HepG2 (cell line): ENCODE measurements around the gene UBTF. TPM values are rescaled to one million over a fixed set of nuclear protein-coding genes. Genes with fewer than 3 reads are reported as not detected.

Experiments used
- ETV5 ChIP-seq: IDR thresholded peaks from 2 replicates; pipeline ENCODE4 v1.6.1; 2018; ENCODE audit warnings: missing biosample characterization, missing genetic modification reagents, inconsistent platforms, borderline replicate concordance
- FOXM1 ChIP-seq: sonication (generic); formaldehyde crosslinking; IDR thresholded peaks from 2 replicates; pipeline ENCODE4 v1.5.0; 2020; ENCODE audit warnings: missing genetic modification reagents
- GABPB1 ChIP-seq: IDR thresholded peaks from 2 replicates; pipeline ENCODE4 v1.6.1; 2016; ENCODE audit warnings: mild to moderate bottlenecking, missing genetic modification reagents, moderate library complexity, missing compliant biosample characterization
- HES4 ChIP-seq: sonication (generic); formaldehyde crosslinking; IDR thresholded peaks from 2 replicates; pipeline ENCODE4 v1.9.0; 2021; ENCODE audit warnings: mild to moderate bottlenecking, missing genetic modification reagents, borderline replicate concordance
- MATR3 ChIP-seq: sonication (generic); formaldehyde crosslinking; IDR thresholded peaks from 2 replicates; pipeline ENCODE4 v1.4.0; 2020; ENCODE audit warnings: missing genetic modification reagents
- MYNN ChIP-seq: sonication (generic); formaldehyde crosslinking; IDR thresholded peaks from 2 replicates; pipeline ENCODE4 v1.4.0; 2020; ENCODE audit warnings: mild to moderate bottlenecking, low read depth, missing genetic modification reagents
- NBN ChIP-seq: fragments of 450-650 bp; conservative IDR thresholded peaks from 2 replicates; pipeline ENCODE4 v1.6.1; 2017
- NR2F2 ChIP-seq: IDR thresholded peaks from 2 replicates; pipeline ENCODE4 v1.6.1; 2012; ENCODE audit warnings: low read depth, inconsistent platforms, borderline replicate concordance
- SIN3A ChIP-seq: IDR thresholded peaks from 2 replicates; pipeline ENCODE4 v1.6.1; 2011; ENCODE audit warnings: low read depth, mild to moderate bottlenecking, control low read depth, low read length, borderline replicate concordance
- SIX4 ChIP-seq: sonication (generic); formaldehyde crosslinking; IDR thresholded peaks from 2 replicates; pipeline ENCODE4 v1.4.0; 2020; ENCODE audit warnings: missing genetic modification reagents
- SNAI1 ChIP-seq: sonication (generic); formaldehyde crosslinking; IDR thresholded peaks from 2 replicates; pipeline ENCODE4 v1.5.0; 2020; ENCODE audit warnings: mild to moderate bottlenecking, missing genetic modification reagents, borderline replicate concordance
- ZMYM2 ChIP-seq: sonication (generic); formaldehyde crosslinking; IDR thresholded peaks from 2 replicates; pipeline ENCODE4 v1.8.0; 2022; ENCODE audit warnings: mild to moderate bottlenecking, missing genetic modification reagents
- ZNF33A ChIP-seq: sonication (generic); formaldehyde crosslinking; IDR thresholded peaks from 2 replicates; pipeline ENCODE4 v1.5.1; 2020; ENCODE audit warnings: missing genetic modification reagents, mild to moderate bottlenecking, moderate library complexity, borderline replicate concordance
- ZNF564 ChIP-seq: sonication (generic); formaldehyde crosslinking; IDR thresholded peaks from 2 replicates; pipeline ENCODE4 v1.8.1; 2023; ENCODE audit warnings: mild to moderate bottlenecking, missing genetic modification reagents
- polyA plus RNA-seq, 8 experiments: library from polyadenylated mRNA; depleted of rRNA in 3 of 8; stranded (reverse) in 7 of 8; unstranded in 1 of 8; fragments of >200 nt; fragmentation: Illumina TruSeq in 4 of 8; extraction: Trizol in 4 of 8; gene quantifications; 2 replicates each; pipeline versions ENCODE4 v1.2.1 to v1.2.3, GENCODE V29; 2011 to 2016; ENCODE audit warnings: low read depth in 4 of 8, missing spikeins in 1 of 8, mixed read lengths in 1 of 8; ENCODE audit not compliant: insufficient read depth in 1 of 8
- total RNA-seq, 5 experiments: library from RNA; depleted of rRNA; stranded (reverse); fragments of >200 nt; fragmentation: Illumina TruSeq; extraction: Trizol; gene quantifications; 2 replicates each; pipeline ENCODE4 v1.2.3, GENCODE V29; 2016; ENCODE audit warnings: low read depth in 1 of 5
- TF ChIP-seq, protein P1 (sequence below): sonication (generic); formaldehyde crosslinking; IDR thresholded peaks from 2 replicates; pipeline ENCODE4 v1.8.1; 2022; ENCODE audit warnings: low read depth, mild to moderate bottlenecking, missing genetic modification reagents
- TF ChIP-seq, protein P2 (sequence below): sonication (generic); formaldehyde crosslinking; conservative IDR thresholded peaks from 2 replicates; pipeline ENCODE4 v1.4.0; 2020; ENCODE audit warnings: missing genetic modification reagents
- TF ChIP-seq, protein P3 (sequence below): sonication (generic); formaldehyde crosslinking; IDR thresholded peaks from 2 replicates; pipeline ENCODE4 v1.8.0; 2022; ENCODE audit warnings: mild to moderate bottlenecking, missing genetic modification reagents, borderline replicate concordance
- TF ChIP-seq, protein P4 (sequence below): sonication (generic); formaldehyde crosslinking; IDR thresholded peaks from 2 replicates; pipeline ENCODE4 v1.9.0; 2021; ENCODE audit warnings: missing genetic modification reagents, borderline replicate concordance
- TF ChIP-seq, protein P5 (sequence below): IDR thresholded peaks from 2 replicates; pipeline ENCODE4 v1.6.1; 2016; ENCODE audit warnings: mild to moderate bottlenecking

UBTF gene
- total and polyA plus RNA-seq, 2 of the 13 experiments (the other 11 are each of a cell fraction or from before 2014, with no cell fraction given), result 15.2 to 60.9 TPM

DNA sequence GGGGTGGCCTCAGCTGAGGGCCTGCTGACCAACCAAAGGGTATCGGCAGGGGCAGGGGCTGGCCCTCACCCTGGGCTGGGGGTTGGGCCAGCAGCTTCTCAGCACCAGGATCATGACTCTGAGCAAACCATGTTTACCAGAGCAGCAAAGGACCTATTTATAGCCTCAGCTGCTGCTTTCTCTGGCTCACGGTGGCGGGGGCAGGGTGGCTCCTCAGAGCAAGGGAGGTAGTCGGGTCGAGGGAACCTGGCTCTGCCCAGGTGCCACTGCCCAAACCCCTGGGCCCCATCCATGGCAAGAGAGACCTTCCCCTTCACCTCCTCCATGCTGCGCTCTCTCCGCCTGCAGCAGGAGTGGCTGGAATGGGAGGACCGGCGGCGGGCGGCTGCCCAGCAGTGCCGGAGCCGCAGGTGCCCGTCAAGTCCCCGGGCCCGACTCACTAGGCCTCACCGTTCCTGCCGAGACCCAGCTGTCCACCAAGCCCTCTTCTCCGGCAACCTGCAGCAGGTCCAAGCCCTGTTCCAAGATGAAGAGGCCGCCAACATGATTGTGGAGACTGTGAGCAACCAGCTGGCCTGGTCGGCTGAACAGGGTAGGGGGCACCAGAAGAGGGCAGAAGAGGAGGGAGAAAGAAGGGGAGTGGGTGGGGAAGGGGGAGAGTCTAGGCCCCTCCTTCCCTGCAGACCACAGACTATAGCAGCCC lies 48.8 kb downstream of the UBTF start, which contains the start of gene ASB16 (continued):
- TF ChIP-seq, protein P1, sequence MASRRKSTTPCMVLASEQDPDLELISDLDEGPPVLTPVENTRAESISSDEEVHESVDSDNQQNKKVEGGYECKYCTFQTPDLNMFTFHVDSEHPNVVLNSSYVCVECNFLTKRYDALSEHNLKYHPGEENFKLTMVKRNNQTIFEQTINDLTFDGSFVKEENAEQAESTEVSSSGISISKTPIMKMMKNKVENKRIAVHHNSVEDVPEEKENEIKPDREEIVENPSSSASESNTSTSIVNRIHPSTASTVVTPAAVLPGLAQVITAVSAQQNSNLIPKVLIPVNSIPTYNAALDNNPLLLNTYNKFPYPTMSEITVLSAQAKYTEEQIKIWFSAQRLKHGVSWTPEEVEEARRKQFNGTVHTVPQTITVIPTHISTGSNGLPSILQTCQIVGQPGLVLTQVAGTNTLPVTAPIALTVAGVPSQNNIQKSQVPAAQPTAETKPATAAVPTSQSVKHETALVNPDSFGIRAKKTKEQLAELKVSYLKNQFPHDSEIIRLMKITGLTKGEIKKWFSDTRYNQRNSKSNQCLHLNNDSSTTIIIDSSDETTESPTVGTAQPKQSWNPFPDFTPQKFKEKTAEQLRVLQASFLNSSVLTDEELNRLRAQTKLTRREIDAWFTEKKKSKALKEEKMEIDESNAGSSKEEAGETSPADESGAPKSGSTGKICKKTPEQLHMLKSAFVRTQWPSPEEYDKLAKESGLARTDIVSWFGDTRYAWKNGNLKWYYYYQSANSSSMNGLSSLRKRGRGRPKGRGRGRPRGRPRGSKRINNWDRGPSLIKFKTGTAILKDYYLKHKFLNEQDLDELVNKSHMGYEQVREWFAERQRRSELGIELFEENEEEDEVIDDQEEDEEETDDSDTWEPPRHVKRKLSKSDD (CRISPR knock-in tag), result no peak
- TF ChIP-seq ZNF564 (CRISPR knock-in tag) (no peak), FOXM1 (no peak), GABPB1 (peak; percentile 51; the same call in 1 of the 2 replicates), ETV5 (CRISPR knock-in tag) (no peak), SIX4 (CRISPR knock-in tag) (no peak), HES4 (CRISPR knock-in tag) (no peak), NR2F2 (no peak), SNAI1 (no peak), ZNF33A (no peak), SIN3A (no peak), ZMYM2 (CRISPR knock-in tag) (no peak), MYNN (CRISPR knock-in tag) (no peak), NBN (no peak), MATR3 (CRISPR knock-in tag) (no peak)
- TF ChIP-seq, protein P2, sequence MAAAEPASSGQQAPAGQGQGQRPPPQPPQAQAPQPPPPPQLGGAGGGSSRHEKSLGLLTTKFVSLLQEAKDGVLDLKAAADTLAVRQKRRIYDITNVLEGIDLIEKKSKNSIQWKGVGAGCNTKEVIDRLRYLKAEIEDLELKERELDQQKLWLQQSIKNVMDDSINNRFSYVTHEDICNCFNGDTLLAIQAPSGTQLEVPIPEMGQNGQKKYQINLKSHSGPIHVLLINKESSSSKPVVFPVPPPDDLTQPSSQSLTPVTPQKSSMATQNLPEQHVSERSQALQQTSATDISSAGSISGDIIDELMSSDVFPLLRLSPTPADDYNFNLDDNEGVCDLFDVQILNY, result no peak
- TF ChIP-seq, protein P3, sequence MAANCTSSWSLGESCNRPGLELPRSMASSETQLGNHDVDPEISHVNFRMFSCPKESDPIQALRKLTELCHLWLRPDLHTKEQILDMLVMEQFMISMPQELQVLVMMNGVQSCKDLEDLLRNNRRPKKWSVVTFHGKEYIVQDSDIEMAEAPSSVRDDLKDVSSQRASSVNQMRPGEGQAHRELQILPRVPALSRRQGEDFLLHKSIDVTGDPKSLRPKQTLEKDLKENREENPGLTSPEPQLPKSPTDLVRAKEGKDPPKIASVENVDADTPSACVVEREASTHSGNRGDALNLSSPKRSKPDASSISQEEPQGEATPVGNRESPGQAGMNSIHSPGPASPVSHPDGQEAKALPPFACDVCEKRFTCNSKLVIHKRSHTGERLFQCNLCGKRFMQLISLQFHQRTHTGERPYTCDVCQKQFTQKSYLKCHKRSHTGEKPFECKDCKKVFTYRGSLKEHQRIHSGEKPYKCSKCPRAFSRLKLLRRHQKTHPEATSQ (CRISPR knock-in tag), result no peak
- TF ChIP-seq, protein P4, sequence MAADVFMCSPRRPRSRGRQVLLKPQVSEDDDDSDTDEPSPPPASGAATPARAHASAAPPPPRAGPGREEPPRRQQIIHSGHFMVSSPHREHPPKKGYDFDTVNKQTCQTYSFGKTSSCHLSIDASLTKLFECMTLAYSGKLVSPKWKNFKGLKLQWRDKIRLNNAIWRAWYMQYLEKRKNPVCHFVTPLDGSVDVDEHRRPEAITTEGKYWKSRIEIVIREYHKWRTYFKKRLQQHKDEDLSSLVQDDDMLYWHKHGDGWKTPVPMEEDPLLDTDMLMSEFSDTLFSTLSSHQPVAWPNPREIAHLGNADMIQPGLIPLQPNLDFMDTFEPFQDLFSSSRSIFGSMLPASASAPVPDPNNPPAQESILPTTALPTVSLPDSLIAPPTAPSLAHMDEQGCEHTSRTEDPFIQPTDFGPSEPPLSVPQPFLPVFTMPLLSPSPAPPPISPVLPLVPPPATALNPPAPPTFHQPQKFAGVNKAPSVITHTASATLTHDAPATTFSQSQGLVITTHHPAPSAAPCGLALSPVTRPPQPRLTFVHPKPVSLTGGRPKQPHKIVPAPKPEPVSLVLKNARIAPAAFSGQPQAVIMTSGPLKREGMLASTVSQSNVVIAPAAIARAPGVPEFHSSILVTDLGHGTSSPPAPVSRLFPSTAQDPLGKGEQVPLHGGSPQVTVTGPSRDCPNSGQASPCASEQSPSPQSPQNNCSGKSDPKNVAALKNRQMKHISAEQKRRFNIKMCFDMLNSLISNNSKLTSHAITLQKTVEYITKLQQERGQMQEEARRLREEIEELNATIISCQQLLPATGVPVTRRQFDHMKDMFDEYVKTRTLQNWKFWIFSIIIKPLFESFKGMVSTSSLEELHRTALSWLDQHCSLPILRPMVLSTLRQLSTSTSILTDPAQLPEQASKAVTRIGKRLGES, result no peak
- TF ChIP-seq, protein P5, sequence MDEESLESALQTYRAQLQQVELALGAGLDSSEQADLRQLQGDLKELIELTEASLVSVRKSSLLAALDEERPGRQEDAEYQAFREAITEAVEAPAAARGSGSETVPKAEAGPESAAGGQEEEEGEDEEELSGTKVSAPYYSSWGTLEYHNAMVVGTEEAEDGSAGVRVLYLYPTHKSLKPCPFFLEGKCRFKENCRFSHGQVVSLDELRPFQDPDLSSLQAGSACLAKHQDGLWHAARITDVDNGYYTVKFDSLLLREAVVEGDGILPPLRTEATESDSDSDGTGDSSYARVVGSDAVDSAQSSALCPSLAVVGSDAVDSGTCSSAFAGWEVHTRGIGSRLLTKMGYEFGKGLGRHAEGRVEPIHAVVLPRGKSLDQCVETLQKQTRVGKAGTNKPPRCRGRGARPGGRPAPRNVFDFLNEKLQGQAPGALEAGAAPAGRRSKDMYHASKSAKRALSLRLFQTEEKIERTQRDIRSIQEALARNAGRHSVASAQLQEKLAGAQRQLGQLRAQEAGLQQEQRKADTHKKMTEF, result peak; percentile 49; the same call in 1 of the 2 replicates
